ENCODE results near the gene SMARCA4. TPM values are rescaled to one million over a fixed set of nuclear protein-coding genes. Genes with fewer than 3 reads are reported as not detected.
A peak's percentile ranks its signal among the peaks of the same experiment; 100 is the strongest.

The SMARCA4 gene
- total and polyA plus RNA-seq, 5 donors from 2014 or later: 6.3 to 79.5 (median 7.5) TPM

DNA sequence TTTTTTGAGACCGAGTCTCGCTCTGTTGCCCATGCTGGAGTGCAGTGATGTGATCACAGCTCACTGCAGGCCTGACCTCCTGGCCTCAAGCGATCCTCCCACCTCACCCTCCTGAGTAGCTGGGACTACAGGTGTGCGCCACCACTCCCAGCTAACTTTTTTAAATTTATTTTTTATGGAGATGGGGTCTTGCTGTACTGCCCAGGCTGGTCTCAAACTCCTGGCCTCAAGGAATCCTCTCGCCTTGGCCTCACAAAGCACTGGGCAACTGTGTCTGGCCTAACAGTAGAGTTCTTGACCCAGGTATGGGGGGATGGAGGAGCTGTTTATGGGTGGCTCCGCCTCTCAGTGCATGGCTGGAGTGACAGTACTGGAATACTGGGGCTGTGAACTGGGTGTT is 59.6 kb downstream of the SMARCA4 start:
- peaks cover 0 to 2% (median 0%) of the 10 kb centered on the region in 4 donors for H3K4me1 Mint-ChIP-seq
- H3K9me3 ChIP-seq (ENCODE audit: control insufficient read depth in 2 of 2, low read length in 2 of 2): no peaks in the 10 kb centered on the region
- H3K4me3 Mint-ChIP-seq: no peak overlapping the region
- H3K27me3 Mint-ChIP-seq: no peaks in the 10 kb centered on the region
- peak overlapping the region in 1 of 3 donors; percentile 49 for H3K27ac Mint-ChIP-seq
- no peak overlapping the region for H3K4me3 ChIP-seq (ENCODE audit: low read depth, low read length)
- H3K36me3 Mint-ChIP-seq: peaks cover 21% of the 10 kb centered on the region
- no peak for DNase-seq
- no peak for ATAC-seq (ENCODE audit: low read depth in 2 of 2)
- no peaks in the 10 kb centered on the region for H3K9me3 Mint-ChIP-seq
- H3K4me1 ChIP-seq (ENCODE audit: control insufficient read depth, insufficient read depth, low read length, poor library complexity, severe bottlenecking): no peaks in the 10 kb centered on the region
- H3K27me3 ChIP-seq (ENCODE audit: control insufficient read depth, insufficient read depth, low read length): no peaks in the 10 kb centered on the region
- no peak overlapping the region for H3K27ac ChIP-seq (ENCODE audit: insufficient read depth, low read length, poor library complexity, severe bottlenecking)
- peaks cover 84% of the 10 kb centered on the region for H3K36me3 ChIP-seq (ENCODE audit: control insufficient read depth, insufficient read depth, low read length)

- H3K36me3 ChIP-seq (ENCODE audit: control insufficient read depth, insufficient read depth, low read length): peaks cover 86% of the 10 kb centered on the region
- Mint-ChIP-seq H3K4me3 (no peak overlapping the region), H3K27me3 (no peaks in the 10 kb centered on the region), H3K27ac (peak overlapping the region in 2 of 3 donors; percentile 20 to 49), H3K36me3 (peaks cover 26% of the 10 kb centered on the region), H3K9me3 (no peaks in the 10 kb centered on the region), H3K4me1 (no peaks in the 10 kb centered on the region)
- H3K4me3 ChIP-seq (ENCODE audit: low read depth, low read length): no peak overlapping the region
- H3K27ac ChIP-seq (ENCODE audit: insufficient read depth, low read length, poor library complexity, severe bottlenecking): no peak overlapping the region
- no peaks in the 10 kb centered on the region for H3K27me3 ChIP-seq (ENCODE audit: control insufficient read depth, insufficient read depth, low read length)
- ATAC-seq (ENCODE audit: low read depth in 2 of 2) (no peak), DNase-seq (no peak)
- H3K4me1 ChIP-seq (ENCODE audit: control insufficient read depth, insufficient read depth, low read length, poor library complexity, severe bottlenecking): no peaks in the 10 kb centered on the region
- H3K9me3 ChIP-seq (ENCODE audit: control insufficient read depth in 2 of 2, low read length in 2 of 2): no peaks in the 10 kb centered on the region
Measured at GRCh38 chr19:11020982-11021759, 60.3 kb downstream of the SMARCA4 start.

GRCh38 chr19:11021760-11022144 is 60.9 kb downstream of the SMARCA4 start:
- DNase-seq: no peak
- no peak overlapping the region for H3K27ac Mint-ChIP-seq
- no peaks in the 10 kb centered on the region for H3K4me1 ChIP-seq (ENCODE audit: control insufficient read depth, insufficient read depth, low read length, poor library complexity, severe bottlenecking)
- no peak overlapping the region for H3K4me3 Mint-ChIP-seq
- H3K4me3 ChIP-seq (ENCODE audit: low read depth, low read length): no peak overlapping the region
- H3K27ac ChIP-seq (ENCODE audit: insufficient read depth, low read length, poor library complexity, severe bottlenecking): no peak overlapping the region
- H3K36me3 Mint-ChIP-seq: peaks cover 22% of the 10 kb centered on the region
- no peaks in the 10 kb centered on the region for H3K27me3 ChIP-seq (ENCODE audit: control insufficient read depth, insufficient read depth, low read length)
- peaks cover 84% of the 10 kb centered on the region for H3K36me3 ChIP-seq (ENCODE audit: control insufficient read depth, insufficient read depth, low read length)
- H3K4me1 Mint-ChIP-seq: no peaks in the 10 kb centered on the region
- H3K27me3 Mint-ChIP-seq: no peaks in the 10 kb centered on the region
- no peaks in the 10 kb centered on the region for H3K9me3 Mint-ChIP-seq
- ATAC-seq (ENCODE audit: low read depth in 2 of 2): no peak
- no peaks in the 10 kb centered on the region for H3K9me3 ChIP-seq (ENCODE audit: control insufficient read depth in 2 of 2, low read length in 2 of 2)

GRCh38 chr19:11023016-11023415 is 62.2 kb downstream of the SMARCA4 start:
- no peaks in the 10 kb centered on the region for H3K9me3 Mint-ChIP-seq

DNA sequence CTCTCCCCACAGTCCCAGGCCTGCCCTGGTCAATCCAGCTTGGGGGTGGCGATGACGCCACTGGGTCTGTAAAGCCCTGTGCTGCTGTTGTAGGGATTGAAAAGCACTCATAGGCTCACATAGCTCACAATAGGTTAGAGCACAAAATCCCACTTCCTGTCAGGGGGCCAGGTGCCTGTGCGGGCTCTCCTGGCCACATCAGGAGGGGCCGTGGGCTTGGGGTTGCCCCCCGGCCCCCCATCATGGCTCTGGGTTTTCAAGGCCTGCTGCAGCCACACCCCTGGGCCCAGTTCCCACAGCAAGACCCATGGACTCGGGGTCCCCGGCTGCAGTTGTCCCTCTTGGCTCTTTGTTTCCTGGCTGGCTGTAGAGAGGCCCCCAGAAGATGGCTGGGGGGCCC is 62.9 kb downstream of the SMARCA4 start:
- peaks cover 91% of the 10 kb centered on the region for H3K36me3 ChIP-seq (ENCODE audit: control insufficient read depth, insufficient read depth, low read length)
- H3K9me3 ChIP-seq (ENCODE audit: control insufficient read depth in 2 of 2, low read length in 2 of 2): no peaks in the 10 kb centered on the region
- H3K36me3 Mint-ChIP-seq: peaks cover 22% of the 10 kb centered on the region
- no peak overlapping the region for H3K4me3 Mint-ChIP-seq
- no peaks in the 10 kb centered on the region for H3K27me3 Mint-ChIP-seq
- no peaks in the 10 kb centered on the region for H3K4me1 Mint-ChIP-seq
- H3K4me1 ChIP-seq (ENCODE audit: control insufficient read depth, insufficient read depth, low read length, poor library complexity, severe bottlenecking): no peaks in the 10 kb centered on the region
- H3K9me3 Mint-ChIP-seq: no peaks in the 10 kb centered on the region
- H3K27ac Mint-ChIP-seq: no peak overlapping the region
- no peak overlapping the region for H3K27ac ChIP-seq (ENCODE audit: insufficient read depth, low read length, poor library complexity, severe bottlenecking)
- H3K27me3 ChIP-seq (ENCODE audit: control insufficient read depth, insufficient read depth, low read length): no peaks in the 10 kb centered on the region
- no peak overlapping the region for H3K4me3 ChIP-seq (ENCODE audit: low read depth, low read length)
- ATAC-seq (ENCODE audit: low read depth in 2 of 2): no peak
- no peak for DNase-seq

More at GRCh38 chr19:11023016-11023415, 62.2 kb downstream of the SMARCA4 start:
- Histone ChIP-seq H3K4me3 (ENCODE audit: low read depth, low read length) (no peak overlapping the region), H3K36me3 (ENCODE audit: control insufficient read depth, insufficient read depth, low read length) (peaks cover 88% of the 10 kb centered on the region), H3K4me1 (ENCODE audit: control insufficient read depth, insufficient read depth, low read length, poor library complexity, severe bottlenecking) (no peaks in the 10 kb centered on the region), H3K9me3 (ENCODE audit: control insufficient read depth in 2 of 2, low read length in 2 of 2) (no peaks in the 10 kb centered on the region), H3K27ac (ENCODE audit: insufficient read depth, low read length, poor library complexity, severe bottlenecking) (no peak overlapping the region), H3K27me3 (ENCODE audit: control insufficient read depth, insufficient read depth, low read length) (no peaks in the 10 kb centered on the region)
- Mint-ChIP-seq H3K36me3 (peaks cover 27% of the 10 kb centered on the region), H3K27me3 (no peaks in the 10 kb centered on the region), H3K4me3 (no peak overlapping the region), H3K4me1 (no peaks in the 10 kb centered on the region), H3K27ac (no peak overlapping the region)
- ATAC-seq (ENCODE audit: low read depth in 2 of 2): no peak
- no peak for DNase-seq

GRCh38 chr19:11024259-11024658 is 63.4 kb downstream of the SMARCA4 start:
- Mint-ChIP-seq H3K36me3 (peaks cover 23% of the 10 kb centered on the region), H3K4me3 (no peak overlapping the region), H3K4me1 (no peaks in the 10 kb centered on the region), H3K27ac (no peak overlapping the region), H3K27me3 (no peaks in the 10 kb centered on the region), H3K9me3 (no peaks in the 10 kb centered on the region)
- H3K4me3 ChIP-seq (ENCODE audit: low read depth, low read length): no peak overlapping the region
- H3K27me3 ChIP-seq (ENCODE audit: control insufficient read depth, insufficient read depth, low read length): no peaks in the 10 kb centered on the region
- no peak overlapping the region for H3K27ac ChIP-seq (ENCODE audit: insufficient read depth, low read length, poor library complexity, severe bottlenecking)
- no peak for ATAC-seq (ENCODE audit: low read depth in 2 of 2)
- peaks cover 91% of the 10 kb centered on the region for H3K36me3 ChIP-seq (ENCODE audit: control insufficient read depth, insufficient read depth, low read length)
- no peak for DNase-seq
- H3K9me3 ChIP-seq (ENCODE audit: control insufficient read depth in 2 of 2, low read length in 2 of 2): no peaks in the 10 kb centered on the region
- H3K4me1 ChIP-seq (ENCODE audit: control insufficient read depth, insufficient read depth, low read length, poor library complexity, severe bottlenecking): no peaks in the 10 kb centered on the region

DNA sequence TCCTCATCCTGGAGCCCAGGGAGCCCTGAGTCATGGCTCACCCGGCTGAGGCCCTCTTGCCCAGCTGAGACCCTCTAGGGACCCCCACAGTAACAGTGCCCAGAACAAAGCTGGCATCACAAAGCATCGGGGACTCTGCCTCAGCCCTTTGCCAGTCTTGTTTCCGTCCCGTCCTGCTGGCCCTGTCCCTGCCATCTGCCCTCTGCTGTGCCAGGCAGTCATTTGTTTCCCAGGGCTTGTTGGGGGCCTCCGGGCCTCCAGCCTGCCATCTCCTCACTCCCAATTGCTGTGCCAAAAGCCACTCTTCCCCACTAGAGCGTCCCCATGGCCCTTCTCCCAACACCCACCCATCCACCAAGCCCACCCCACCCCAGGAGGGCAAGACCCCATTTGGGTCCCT is 64.2 kb downstream of the SMARCA4 start:
- Mint-ChIP-seq H3K9me3 (no peaks in the 10 kb centered on the region), H3K4me3 (no peak overlapping the region), H3K27ac (peak overlapping the region in 1 of 3 donors; percentile 20), H3K27me3 (no peaks in the 10 kb centered on the region), H3K4me1 (no peaks in the 10 kb centered on the region), H3K36me3 (peaks cover 23% of the 10 kb centered on the region)
- Histone ChIP-seq H3K36me3 (ENCODE audit: control insufficient read depth, insufficient read depth, low read length) (peaks cover 88% of the 10 kb centered on the region), H3K27me3 (ENCODE audit: control insufficient read depth, insufficient read depth, low read length) (no peaks in the 10 kb centered on the region), H3K9me3 (ENCODE audit: control insufficient read depth in 2 of 2, low read length in 2 of 2) (no peaks in the 10 kb centered on the region), H3K4me3 (ENCODE audit: low read depth, low read length) (no peak overlapping the region), H3K4me1 (ENCODE audit: control insufficient read depth, insufficient read depth, low read length, poor library complexity, severe bottlenecking) (no peaks in the 10 kb centered on the region), H3K27ac (ENCODE audit: insufficient read depth, low read length, poor library complexity, severe bottlenecking) (no peak overlapping the region)
- DNase-seq (no peak), ATAC-seq (ENCODE audit: low read depth in 2 of 2) (no peak)

DNA sequence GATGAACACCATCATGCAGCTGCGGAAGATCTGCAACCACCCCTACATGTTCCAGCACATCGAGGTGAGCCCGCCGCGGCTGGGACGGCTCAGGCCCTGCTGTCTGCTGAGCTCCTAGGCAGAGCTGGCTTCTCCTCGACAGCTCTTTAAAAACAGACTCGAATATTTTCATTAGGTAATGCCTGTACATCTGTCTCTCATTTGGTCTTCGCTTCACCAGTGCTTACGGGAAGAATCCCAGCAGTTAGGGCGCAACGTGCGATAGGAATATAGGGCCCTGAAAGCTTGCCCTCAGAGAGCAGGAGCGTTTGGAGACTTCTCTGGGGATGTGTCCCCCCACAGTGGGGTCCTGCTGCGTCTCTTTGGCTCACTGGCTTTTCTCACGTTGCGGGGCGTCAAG is 64.6 kb downstream of the SMARCA4 start:
- peaks cover 23% of the 10 kb centered on the region for H3K36me3 Mint-ChIP-seq
- no peaks in the 10 kb centered on the region for H3K9me3 Mint-ChIP-seq
- H3K36me3 ChIP-seq (ENCODE audit: control insufficient read depth, insufficient read depth, low read length): peaks cover 85% of the 10 kb centered on the region
- ATAC-seq (ENCODE audit: low read depth in 2 of 2) (no peak), DNase-seq (no peak)
- H3K9me3 ChIP-seq (ENCODE audit: control insufficient read depth in 2 of 2, low read length in 2 of 2): no peaks in the 10 kb centered on the region
- no peaks in the 10 kb centered on the region for H3K27me3 ChIP-seq (ENCODE audit: control insufficient read depth, insufficient read depth, low read length)
- H3K4me3 Mint-ChIP-seq: no peak overlapping the region
- H3K27ac Mint-ChIP-seq: no peak overlapping the region
- no peaks in the 10 kb centered on the region for H3K27me3 Mint-ChIP-seq
- no peak overlapping the region for H3K4me3 ChIP-seq (ENCODE audit: low read depth, low read length)
- H3K4me1 Mint-ChIP-seq: no peaks in the 10 kb centered on the region
- H3K4me1 ChIP-seq (ENCODE audit: control insufficient read depth, insufficient read depth, low read length, poor library complexity, severe bottlenecking): no peaks in the 10 kb centered on the region
- no peak overlapping the region for H3K27ac ChIP-seq (ENCODE audit: insufficient read depth, low read length, poor library complexity, severe bottlenecking)
